GM23338 (cell line): ENCODE measurements around the gene SOS2. TPM values are rescaled to one million over a fixed set of nuclear protein-coding genes. Genes with fewer than 3 reads are reported as not detected.

Source experiments
- ATAC-seq: fragments of 200-7000 bp; cut with Tn5 transposase; 3 replicates; pipeline ENCODE4 v1.9.1; 2020
- DNase-seq: peaks from one replicate; pipeline ENCODE4 v3.0.0-alpha.2; 2015; ENCODE audit warnings: low spot score
- H2AFZ ChIP-seq: fragments of 200-600 bp; sonication (generic); 2 replicates; pipeline ENCODE4 v1.8.0; 2016; ENCODE audit warnings: antibody characterized with exemption, mild to moderate bottlenecking, moderate library complexity
- H3F3A ChIP-seq: fragments of 200-600 bp; sonication (generic); replicated peaks from 2 replicates; pipeline ENCODE4 v1.8.0; 2017; ENCODE audit warnings: antibody characterized with exemption, mixed run types, low read depth
- H3K27ac ChIP-seq: fragments of 200-600 bp; sonication (generic); 2 replicates; pipeline ENCODE4 v1.6.1; 2016; ENCODE audit warnings: low read depth
- H3K27me3 ChIP-seq: fragments of 200-600 bp; sonication (generic); 2 replicates; pipeline ENCODE4 v1.8.0; 2016; ENCODE audit warnings: mild to moderate bottlenecking, mixed run types, moderate library complexity; ENCODE audit not compliant: insufficient read depth
- H3K36me3 ChIP-seq: fragments of 200-600 bp; sonication (generic); 2 replicates; pipeline ENCODE4 v1.8.0; 2016; ENCODE audit warnings: mild to moderate bottlenecking; ENCODE audit not compliant: insufficient read depth
- H3K4me1 ChIP-seq: fragments of 200-600 bp; sonication (generic); 2 replicates; pipeline ENCODE4 v1.8.0; 2016; ENCODE audit warnings: mild to moderate bottlenecking, moderate library complexity; ENCODE audit not compliant: insufficient read depth
- H3K4me2 ChIP-seq: fragments of 200-600 bp; sonication (generic); 2 replicates; pipeline ENCODE4 v1.7.1; 2017; ENCODE audit warnings: mixed run types
- H3K4me3 ChIP-seq: fragments of 200-600 bp; sonication (generic); 2 replicates; pipeline ENCODE4 v1.6.1; 2016; ENCODE audit warnings: mixed run types
- H3K79me2 ChIP-seq: fragments of 200-600 bp; sonication (generic); replicated peaks from 2 replicates; pipeline ENCODE4 v1.8.0; 2017; ENCODE audit warnings: mild to moderate bottlenecking; ENCODE audit not compliant: insufficient read depth
- H3K9me2 ChIP-seq: fragments of 200-600 bp; sonication (generic); 2 replicates; pipeline ENCODE4 v1.8.0; 2017; ENCODE audit not compliant: insufficient read depth
- H4K20me1 ChIP-seq: fragments of 200-600 bp; sonication (generic); replicated peaks from 2 replicates; pipeline ENCODE4 v1.8.0; 2017; ENCODE audit warnings: mild to moderate bottlenecking; ENCODE audit not compliant: insufficient read depth
- H3K27ac Mint-ChIP-seq: 2 replicates; pipeline ENCODE4 v1.8.0; 2020; ENCODE audit warnings: inconsistent platforms, mild to moderate bottlenecking, moderate library complexity, mixed read lengths
- H3K27me3 Mint-ChIP-seq: 3 replicates; pipeline ENCODE4 v1.8.0; 2022; ENCODE audit warnings: low read depth, mild to moderate bottlenecking, moderate library complexity, mixed read lengths, inconsistent platforms; ENCODE audit not compliant: insufficient read depth, poor library complexity
- H3K36me3 Mint-ChIP-seq: 3 replicates; pipeline ENCODE4 v1.8.0; 2021; ENCODE audit warnings: low read depth, mild to moderate bottlenecking, inconsistent platforms, moderate library complexity, mixed read lengths
- H3K4me1 Mint-ChIP-seq: 3 replicates; pipeline ENCODE4 v1.8.0; 2020; ENCODE audit warnings: mild to moderate bottlenecking, inconsistent platforms, mixed read lengths
- H3K4me3 Mint-ChIP-seq: 3 replicates; pipeline ENCODE4 v1.8.0; 2021; ENCODE audit warnings: moderate library complexity, mild to moderate bottlenecking, inconsistent platforms, mixed read lengths
- H3K9me3 Mint-ChIP-seq: 3 replicates; pipeline ENCODE4 v1.8.0; 2020; ENCODE audit warnings: moderate library complexity, mild to moderate bottlenecking, inconsistent platforms, mixed read lengths
- CREB1 ChIP-seq: fragments of 250-450 bp; sonication (Bioruptor Pico); IDR thresholded peaks from 2 replicates; pipeline ENCODE4 v1.5.0; 2020; ENCODE audit warnings: low read depth, mild to moderate bottlenecking, moderate library complexity
- EZH2 ChIP-seq: fragments of 200-600 bp; sonication (generic); IDR thresholded peaks from one replicate; pipeline ENCODE4 v1.8.0; 2017; ENCODE audit warnings: antibody characterized with exemption, mild to moderate bottlenecking, low read depth; ENCODE audit not compliant: unreplicated experiment
- EZH2phosphoT487 ChIP-seq: fragments of 200-600 bp; sonication (generic); IDR thresholded peaks from one replicate; pipeline ENCODE4 v1.8.1; 2018; ENCODE audit warnings: antibody characterized with exemption; ENCODE audit not compliant: unreplicated experiment
- JUNB ChIP-seq: IDR thresholded peaks from one replicate; pipeline ENCODE4 v1.6.1; 2016; ENCODE audit warnings: antibody characterized with exemption; ENCODE audit not compliant: unreplicated experiment
- NANOG ChIP-seq: IDR thresholded peaks from 2 replicates; pipeline ENCODE4 v1.6.1; 2016; ENCODE audit warnings: antibody characterized with exemption, borderline replicate concordance
- POLR2AphosphoS5 ChIP-seq: IDR thresholded peaks from 2 replicates; pipeline ENCODE4 v1.6.1; 2016; ENCODE audit warnings: antibody characterized with exemption, low read depth
- STAT1 ChIP-seq: IDR thresholded peaks from one replicate; pipeline ENCODE4 v1.6.1; 2016; ENCODE audit warnings: antibody characterized with exemption; ENCODE audit not compliant: unreplicated experiment
- ZNF114 ChIP-seq: fragments of 250-450 bp; sonication (Bioruptor Pico); IDR thresholded peaks from 2 replicates; pipeline ENCODE4 v1.5.0; 2020; ENCODE audit warnings: mild to moderate bottlenecking, moderate library complexity
- ZNF331 ChIP-seq: fragments of 250-450 bp; sonication (Bioruptor Pico); IDR thresholded peaks from 2 replicates; pipeline ENCODE4 v1.5.0; 2020; ENCODE audit warnings: low read depth, mild to moderate bottlenecking, moderate library complexity
- polyA plus RNA-seq: library from polyadenylated mRNA; unstranded; fragments of >200 nt; fragmentation: Nextera tagmentation; extraction: Ambion mirVana; gene quantifications from 2 replicates; pipeline ENCODE4 v1.2.1, GENCODE V29; 2016
- total RNA-seq: library from RNA; depleted of rRNA; stranded (reverse); fragments of >200 nt; shearing (Covaris generic); gene quantifications from 2 replicates; pipeline ENCODE4 v1.2.3, GENCODE V29; 2014
- TF ChIP-seq, protein P1 (sequence below): fragments of 250-450 bp; sonication (Bioruptor Pico); IDR thresholded peaks from 2 replicates; pipeline ENCODE4 v1.5.0; 2020; ENCODE audit warnings: mild to moderate bottlenecking, moderate library complexity
- TF ChIP-seq, protein P2 (sequence below): IDR thresholded peaks from one replicate; pipeline ENCODE4 v1.6.1; 2018; ENCODE audit warnings: antibody characterized with exemption; ENCODE audit not compliant: unreplicated experiment
- TF ChIP-seq, protein P3 (sequence below), 2 experiments: fragments of 200-600 bp in 1 of 2; sonication (generic) in 1 of 2; conservative IDR thresholded peaks; 2 replicates each; pipeline versions ENCODE4 v1.5.1 to v1.6.1; 2016 to 2017; ENCODE audit warnings: antibody characterized with exemption in 2 of 2, low read depth in 2 of 2, mild to moderate bottlenecking in 2 of 2, moderate library complexity in 1 of 2
- TF ChIP-seq, protein P4 (sequence below): IDR thresholded peaks from 2 replicates; pipeline ENCODE4 v1.6.1; 2016; ENCODE audit warnings: antibody characterized with exemption

SOS2 gene
- total and polyA plus RNA-seq, 2 experiments from 2014 or later = 3.5 to 11.4 TPM

DNA sequence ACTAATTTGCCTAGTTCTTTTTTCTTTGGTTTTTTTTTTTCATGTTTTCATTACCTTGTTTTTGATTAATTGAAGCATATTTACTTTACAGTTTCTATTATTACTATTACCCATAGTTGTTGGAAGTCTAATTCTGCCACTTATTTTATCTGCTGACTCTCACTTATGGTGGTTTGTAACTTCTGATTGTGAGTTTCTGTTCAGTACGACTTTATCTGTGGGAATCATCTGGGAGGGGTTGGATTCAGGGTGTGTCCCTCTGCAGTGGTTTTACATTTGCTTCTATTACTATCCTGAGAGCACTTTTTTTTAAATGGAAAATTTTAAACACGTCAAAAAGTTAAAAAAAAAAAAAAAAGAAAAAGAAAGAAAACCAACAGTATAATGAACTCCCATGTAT, 26.4 kb upstream of the SOS2 start:
- Mint-ChIP-seq H3K36me3 (peaks cover 10% of the 10 kb centered on the region; the same call in 2 of the 3 replicates), H3K4me1 (0 out of 3 replicates have a peak, but pooled peaks cover 2% of the 10 kb centered on the region), H3K27me3 (no peaks in the 10 kb centered on the region), H3K27ac (no peak overlapping the region), H3K4me3 (no peak overlapping the region), H3K9me3 (no peaks in the 10 kb centered on the region)
- H2AFZ ChIP-seq = no peak overlapping the region
- H4K20me1 ChIP-seq = no peaks in the 10 kb centered on the region
- no peaks in the 10 kb centered on the region for H3K79me2 ChIP-seq
- H3K9me2 ChIP-seq = no peaks in the 10 kb centered on the region
- no peaks in the 10 kb centered on the region for H3K4me1 ChIP-seq
- H3K36me3 ChIP-seq = no peaks in the 10 kb centered on the region; the same call in 1 of the 2 replicates
- TF ChIP-seq, protein P1, sequence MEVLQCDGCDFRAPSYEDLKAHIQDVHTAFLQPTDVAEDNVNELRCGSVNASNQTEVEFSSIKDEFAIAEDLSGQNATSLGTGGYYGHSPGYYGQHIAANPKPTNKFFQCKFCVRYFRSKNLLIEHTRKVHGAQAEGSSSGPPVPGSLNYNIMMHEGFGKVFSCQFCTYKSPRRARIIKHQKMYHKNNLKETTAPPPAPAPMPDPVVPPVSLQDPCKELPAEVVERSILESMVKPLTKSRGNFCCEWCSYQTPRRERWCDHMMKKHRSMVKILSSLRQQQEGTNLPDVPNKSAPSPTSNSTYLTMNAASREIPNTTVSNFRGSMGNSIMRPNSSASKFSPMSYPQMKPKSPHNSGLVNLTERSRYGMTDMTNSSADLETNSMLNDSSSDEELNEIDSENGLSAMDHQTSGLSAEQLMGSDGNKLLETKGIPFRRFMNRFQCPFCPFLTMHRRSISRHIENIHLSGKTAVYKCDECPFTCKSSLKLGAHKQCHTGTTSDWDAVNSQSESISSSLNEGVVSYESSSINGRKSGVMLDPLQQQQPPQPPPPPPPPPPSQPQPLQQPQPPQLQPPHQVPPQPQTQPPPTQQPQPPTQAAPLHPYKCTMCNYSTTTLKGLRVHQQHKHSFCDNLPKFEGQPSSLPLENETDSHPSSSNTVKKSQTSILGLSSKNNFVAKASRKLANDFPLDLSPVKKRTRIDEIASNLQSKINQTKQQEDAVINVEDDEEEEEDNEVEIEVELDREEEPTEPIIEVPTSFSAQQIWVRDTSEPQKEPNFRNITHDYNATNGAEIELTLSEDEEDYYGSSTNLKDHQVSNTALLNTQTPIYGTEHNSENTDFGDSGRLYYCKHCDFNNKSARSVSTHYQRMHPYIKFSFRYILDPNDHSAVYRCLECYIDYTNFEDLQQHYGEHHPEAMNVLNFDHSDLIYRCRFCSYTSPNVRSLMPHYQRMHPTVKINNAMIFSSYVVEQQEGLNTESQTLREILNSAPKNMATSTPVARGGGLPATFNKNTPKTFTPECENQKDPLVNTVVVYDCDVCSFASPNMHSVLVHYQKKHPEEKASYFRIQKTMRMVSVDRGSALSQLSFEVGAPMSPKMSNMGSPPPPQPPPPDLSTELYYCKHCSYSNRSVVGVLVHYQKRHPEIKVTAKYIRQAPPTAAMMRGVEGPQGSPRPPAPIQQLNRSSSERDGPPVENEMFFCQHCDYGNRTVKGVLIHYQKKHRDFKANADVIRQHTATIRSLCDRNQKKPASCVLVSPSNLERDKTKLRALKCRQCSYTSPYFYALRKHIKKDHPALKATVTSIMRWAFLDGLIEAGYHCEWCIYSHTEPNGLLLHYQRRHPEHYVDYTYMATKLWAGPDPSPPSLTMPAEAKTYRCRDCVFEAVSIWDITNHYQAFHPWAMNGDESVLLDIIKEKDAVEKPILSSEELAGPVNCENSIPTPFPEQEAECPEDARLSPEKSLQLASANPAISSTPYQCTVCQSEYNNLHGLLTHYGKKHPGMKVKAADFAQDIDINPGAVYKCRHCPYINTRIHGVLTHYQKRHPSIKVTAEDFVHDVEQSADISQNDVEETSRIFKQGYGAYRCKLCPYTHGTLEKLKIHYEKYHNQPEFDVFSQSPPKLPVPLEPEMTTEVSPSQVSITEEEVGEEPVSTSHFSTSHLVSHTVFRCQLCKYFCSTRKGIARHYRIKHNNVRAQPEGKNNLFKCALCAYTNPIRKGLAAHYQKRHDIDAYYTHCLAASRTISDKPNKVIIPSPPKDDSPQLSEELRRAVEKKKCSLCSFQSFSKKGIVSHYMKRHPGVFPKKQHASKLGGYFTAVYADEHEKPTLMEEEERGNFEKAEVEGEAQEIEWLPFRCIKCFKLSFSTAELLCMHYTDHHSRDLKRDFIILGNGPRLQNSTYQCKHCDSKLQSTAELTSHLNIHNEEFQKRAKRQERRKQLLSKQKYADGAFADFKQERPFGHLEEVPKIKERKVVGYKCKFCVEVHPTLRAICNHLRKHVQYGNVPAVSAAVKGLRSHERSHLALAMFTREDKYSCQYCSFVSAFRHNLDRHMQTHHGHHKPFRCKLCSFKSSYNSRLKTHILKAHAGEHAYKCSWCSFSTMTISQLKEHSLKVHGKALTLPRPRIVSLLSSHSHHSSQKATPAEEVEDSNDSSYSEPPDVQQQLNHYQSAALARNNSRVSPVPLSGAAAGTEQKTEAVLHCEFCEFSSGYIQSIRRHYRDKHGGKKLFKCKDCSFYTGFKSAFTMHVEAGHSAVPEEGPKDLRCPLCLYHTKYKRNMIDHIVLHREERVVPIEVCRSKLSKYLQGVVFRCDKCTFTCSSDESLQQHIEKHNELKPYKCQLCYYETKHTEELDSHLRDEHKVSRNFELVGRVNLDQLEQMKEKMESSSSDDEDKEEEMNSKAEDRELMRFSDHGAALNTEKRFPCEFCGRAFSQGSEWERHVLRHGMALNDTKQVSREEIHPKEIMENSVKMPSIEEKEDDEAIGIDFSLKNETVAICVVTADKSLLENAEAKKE = no peak
- TF ChIP-seq, protein P2, sequence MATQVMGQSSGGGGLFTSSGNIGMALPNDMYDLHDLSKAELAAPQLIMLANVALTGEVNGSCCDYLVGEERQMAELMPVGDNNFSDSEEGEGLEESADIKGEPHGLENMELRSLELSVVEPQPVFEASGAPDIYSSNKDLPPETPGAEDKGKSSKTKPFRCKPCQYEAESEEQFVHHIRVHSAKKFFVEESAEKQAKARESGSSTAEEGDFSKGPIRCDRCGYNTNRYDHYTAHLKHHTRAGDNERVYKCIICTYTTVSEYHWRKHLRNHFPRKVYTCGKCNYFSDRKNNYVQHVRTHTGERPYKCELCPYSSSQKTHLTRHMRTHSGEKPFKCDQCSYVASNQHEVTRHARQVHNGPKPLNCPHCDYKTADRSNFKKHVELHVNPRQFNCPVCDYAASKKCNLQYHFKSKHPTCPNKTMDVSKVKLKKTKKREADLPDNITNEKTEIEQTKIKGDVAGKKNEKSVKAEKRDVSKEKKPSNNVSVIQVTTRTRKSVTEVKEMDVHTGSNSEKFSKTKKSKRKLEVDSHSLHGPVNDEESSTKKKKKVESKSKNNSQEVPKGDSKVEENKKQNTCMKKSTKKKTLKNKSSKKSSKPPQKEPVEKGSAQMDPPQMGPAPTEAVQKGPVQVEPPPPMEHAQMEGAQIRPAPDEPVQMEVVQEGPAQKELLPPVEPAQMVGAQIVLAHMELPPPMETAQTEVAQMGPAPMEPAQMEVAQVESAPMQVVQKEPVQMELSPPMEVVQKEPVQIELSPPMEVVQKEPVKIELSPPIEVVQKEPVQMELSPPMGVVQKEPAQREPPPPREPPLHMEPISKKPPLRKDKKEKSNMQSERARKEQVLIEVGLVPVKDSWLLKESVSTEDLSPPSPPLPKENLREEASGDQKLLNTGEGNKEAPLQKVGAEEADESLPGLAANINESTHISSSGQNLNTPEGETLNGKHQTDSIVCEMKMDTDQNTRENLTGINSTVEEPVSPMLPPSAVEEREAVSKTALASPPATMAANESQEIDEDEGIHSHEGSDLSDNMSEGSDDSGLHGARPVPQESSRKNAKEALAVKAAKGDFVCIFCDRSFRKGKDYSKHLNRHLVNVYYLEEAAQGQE = no peak
- TF ChIP-seq, protein P3, sequence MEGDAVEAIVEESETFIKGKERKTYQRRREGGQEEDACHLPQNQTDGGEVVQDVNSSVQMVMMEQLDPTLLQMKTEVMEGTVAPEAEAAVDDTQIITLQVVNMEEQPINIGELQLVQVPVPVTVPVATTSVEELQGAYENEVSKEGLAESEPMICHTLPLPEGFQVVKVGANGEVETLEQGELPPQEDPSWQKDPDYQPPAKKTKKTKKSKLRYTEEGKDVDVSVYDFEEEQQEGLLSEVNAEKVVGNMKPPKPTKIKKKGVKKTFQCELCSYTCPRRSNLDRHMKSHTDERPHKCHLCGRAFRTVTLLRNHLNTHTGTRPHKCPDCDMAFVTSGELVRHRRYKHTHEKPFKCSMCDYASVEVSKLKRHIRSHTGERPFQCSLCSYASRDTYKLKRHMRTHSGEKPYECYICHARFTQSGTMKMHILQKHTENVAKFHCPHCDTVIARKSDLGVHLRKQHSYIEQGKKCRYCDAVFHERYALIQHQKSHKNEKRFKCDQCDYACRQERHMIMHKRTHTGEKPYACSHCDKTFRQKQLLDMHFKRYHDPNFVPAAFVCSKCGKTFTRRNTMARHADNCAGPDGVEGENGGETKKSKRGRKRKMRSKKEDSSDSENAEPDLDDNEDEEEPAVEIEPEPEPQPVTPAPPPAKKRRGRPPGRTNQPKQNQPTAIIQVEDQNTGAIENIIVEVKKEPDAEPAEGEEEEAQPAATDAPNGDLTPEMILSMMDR (conservative IDR thresholded peaks at IDR 0.05; ENCODE audit: low read depth in 2 of 2) = no peak
- no peak for TF ChIP-seq JUNB
- TF ChIP-seq EZH2phosphoT487 = no peak
- no peak for TF ChIP-seq CREB1 (CRISPR knock-in tag)
- no peak for TF ChIP-seq NANOG
- TF ChIP-seq STAT1 = no peak
- TF ChIP-seq ZNF114 (CRISPR knock-in tag) = no peak
- TF ChIP-seq, protein P4, sequence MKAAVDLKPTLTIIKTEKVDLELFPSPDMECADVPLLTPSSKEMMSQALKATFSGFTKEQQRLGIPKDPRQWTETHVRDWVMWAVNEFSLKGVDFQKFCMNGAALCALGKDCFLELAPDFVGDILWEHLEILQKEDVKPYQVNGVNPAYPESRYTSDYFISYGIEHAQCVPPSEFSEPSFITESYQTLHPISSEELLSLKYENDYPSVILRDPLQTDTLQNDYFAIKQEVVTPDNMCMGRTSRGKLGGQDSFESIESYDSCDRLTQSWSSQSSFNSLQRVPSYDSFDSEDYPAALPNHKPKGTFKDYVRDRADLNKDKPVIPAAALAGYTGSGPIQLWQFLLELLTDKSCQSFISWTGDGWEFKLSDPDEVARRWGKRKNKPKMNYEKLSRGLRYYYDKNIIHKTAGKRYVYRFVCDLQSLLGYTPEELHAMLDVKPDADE = no peak
- TF ChIP-seq EZH2 = no peak
- TF ChIP-seq POLR2AphosphoS5 = no peak
- no peak for TF ChIP-seq ZNF331
- no peaks in the 10 kb centered on the region for H3K27me3 ChIP-seq
- ATAC-seq (no peak), DNase-seq (no peak)
- H3K4me3 ChIP-seq = no peak overlapping the region
- H3K4me2 ChIP-seq = no peak overlapping the region
- no peak overlapping the region for H3K27ac ChIP-seq
- no peaks in the 10 kb centered on the region for H3F3A ChIP-seq
